H1 (cell line): ENCODE measurements around the gene DPYSL3. TPM values are rescaled to one million over a fixed set of nuclear protein-coding genes. Genes with fewer than 3 reads are reported as not detected.
A peak's percentile ranks its signal among the peaks of the same experiment; 100 is the strongest.

Experiments used
- CTCF ChIA-PET: fragments of 300-600 bp; sonication (Branson Sonifier 250); formaldehyde crosslinking; loops from one replicate; lab custom pipeline; 2021; ENCODE audit not compliant: partially characterized antibody; lab: Charles Lee
- POLR2A ChIA-PET: fragments of 300-600 bp; sonication (Branson Sonifier 250); formaldehyde crosslinking; loops from one replicate; lab custom pipeline; 2021; ENCODE audit warnings: inconsistent platforms; ENCODE audit not compliant: partially characterized antibody; lab: Charles Lee
- DNase-seq, 2 experiments: peaks; one replicate each; pipeline versions ENCODE4 v3.0.0 to v3.0.0-alpha.2; 2010 to 2022; ENCODE audit warnings: low spot score in 2 of 2, low read depth in 1 of 2, mixed read lengths in 1 of 2
- FAIRE-seq: peaks from 2 replicates; lab custom pipeline; 2011; peaks lifted over from hg19 to GRCh38; lab: Jason Lieb, UNC
- H2AFZ ChIP-seq: 2 replicates; pipeline ENCODE4 v1.8.1; 2012; ENCODE audit warnings: low read length, inconsistent platforms
- H2AK5ac ChIP-seq: 2 replicates; pipeline ENCODE4 v1.6.1; 2013; ENCODE audit warnings: low read depth, low read length
- H2BK120ac ChIP-seq: replicated peaks from 2 replicates; pipeline ENCODE3; 2013; ENCODE audit warnings: low read depth, low read length, inconsistent platforms
- H2BK12ac ChIP-seq: 2 replicates; pipeline ENCODE4 v1.6.1; 2013; ENCODE audit warnings: low read depth, low read length
- H2BK15ac ChIP-seq: 2 replicates; pipeline ENCODE4 v1.6.1; 2013; ENCODE audit warnings: low read length
- H2BK20ac ChIP-seq: 2 replicates; pipeline ENCODE4 v1.6.1; 2013; ENCODE audit warnings: low read length
- H2BK5ac ChIP-seq: 2 replicates; pipeline ENCODE4 v1.6.1; 2013; ENCODE audit warnings: low read depth, low read length
- H3K14ac ChIP-seq: 2 replicates; pipeline ENCODE4 v1.6.1; 2013; ENCODE audit warnings: inconsistent platforms; ENCODE audit not compliant: insufficient read length
- H3K18ac ChIP-seq: 2 replicates; pipeline ENCODE4 v1.6.1; 2013; ENCODE audit warnings: low read length; ENCODE audit errors: extremely low read depth
- H3K23ac ChIP-seq: 2 replicates; pipeline ENCODE4 v1.6.1; 2013; ENCODE audit warnings: inconsistent platforms; ENCODE audit not compliant: insufficient read length
- H3K23me2 ChIP-seq: 2 replicates; pipeline ENCODE4 v1.6.1; 2013; ENCODE audit warnings: low read depth, low read length
- H3K27ac ChIP-seq: 2 replicates; pipeline ENCODE4 v1.6.1; 2011; ENCODE audit warnings: low read depth, low read length, inconsistent platforms
- H3K27me3 ChIP-seq, 4 experiments: replicated peaks in 1 of 4; 1 replicate in 1 of 4; 2 replicates in 3 of 4; pipeline versions ENCODE4 v1.6.1 to v1.8.1; 2011 to 2013; ENCODE audit warnings: low read length in 3 of 4, mild to moderate bottlenecking in 3 of 4, inconsistent platforms in 2 of 4, mixed read lengths in 2 of 4, moderate library complexity in 1 of 4; ENCODE audit not compliant: control insufficient read depth in 3 of 4, insufficient read depth in 3 of 4; ENCODE audit errors: extremely low read depth in 1 of 4
- H3K36me3 ChIP-seq, 4 experiments: 2 replicates each; pipeline versions ENCODE4 v1.6.1 to v1.8.1; 2011 to 2013; ENCODE audit warnings: mild to moderate bottlenecking in 4 of 4, low read length in 3 of 4, moderate library complexity in 2 of 4, control low read depth in 1 of 4, inconsistent platforms in 1 of 4; ENCODE audit not compliant: insufficient read depth in 4 of 4, control insufficient read depth in 2 of 4
- H3K4ac ChIP-seq: replicated peaks from 2 replicates; pipeline ENCODE3; 2013; ENCODE audit warnings: low read length, low read depth, mixed read lengths, inconsistent platforms; ENCODE audit not compliant: insufficient read length
- H3K4me1 ChIP-seq, 4 experiments: replicated peaks in 1 of 4; 1 replicate in 1 of 4; 2 replicates in 3 of 4; pipeline versions ENCODE4 v1.6.1 to v1.8.1; 2011 to 2013; ENCODE audit warnings: low read length in 3 of 4, inconsistent platforms in 2 of 4, mixed read lengths in 1 of 4; ENCODE audit not compliant: insufficient read depth in 4 of 4, control insufficient read depth in 3 of 4
- H3K4me2 ChIP-seq, 2 experiments: 2 replicates each; pipeline versions ENCODE4 v1.6.1 to v1.8.1; 2011 to 2013; ENCODE audit warnings: low read depth in 2 of 2, low read length in 2 of 2, control low read depth in 1 of 2, inconsistent platforms in 1 of 2, mild to moderate bottlenecking in 1 of 2; ENCODE audit not compliant: insufficient read depth in 1 of 2
- H3K4me3 ChIP-seq, 4 experiments: fragments of 200-600, 300-600 bp in 1 of 4; sonication (generic), shearing (Covaris generic), sonication (Bioruptor Twin) in 1 of 4; 2 replicates each; pipeline versions ENCODE4 v1.5.1 to v1.8.1; 2011 to 2016; ENCODE audit warnings: low read length in 4 of 4, low read depth in 3 of 4, control low read depth in 2 of 4, inconsistent platforms in 2 of 4, mild to moderate bottlenecking in 2 of 4, mixed read lengths in 1 of 4, moderate library complexity in 1 of 4; ENCODE audit not compliant: insufficient read depth in 2 of 4; ENCODE audit errors: extremely low read depth in 1 of 4
- H3K56ac ChIP-seq: replicated peaks from 2 replicates; pipeline ENCODE3; 2013; ENCODE audit warnings: low read depth, mild to moderate bottlenecking, mixed read lengths, low read length, inconsistent platforms; ENCODE audit not compliant: insufficient read length
- H3K79me1 ChIP-seq: 2 replicates; pipeline ENCODE4 v1.6.1; 2013; ENCODE audit warnings: low read depth, low read length, control low read depth
- H3K79me2 ChIP-seq, 2 experiments: 2 replicates each; pipeline versions ENCODE4 v1.6.1 to v1.8.1; 2012 to 2013; ENCODE audit warnings: low read length in 2 of 2, mild to moderate bottlenecking in 2 of 2, inconsistent platforms in 1 of 2; ENCODE audit not compliant: insufficient read depth in 2 of 2, control insufficient read depth in 1 of 2
- H3K9ac ChIP-seq, 4 experiments: replicated peaks in 1 of 4; 1 replicate in 1 of 4; 2 replicates in 3 of 4; pipeline versions ENCODE4 v1.6.1 to v1.8.1; 2011 to 2013; ENCODE audit warnings: low read depth in 3 of 4, low read length in 3 of 4, control low read depth in 2 of 4, mild to moderate bottlenecking in 2 of 4, moderate library complexity in 2 of 4, inconsistent platforms in 1 of 4; ENCODE audit errors: extremely low read depth in 1 of 4
- H3K9me3 ChIP-seq, 2 experiments: 2 replicates each; pipeline versions ENCODE4 v1.6.1 to v1.8.1; 2012 to 2013; ENCODE audit warnings: mild to moderate bottlenecking in 2 of 2, moderate library complexity in 2 of 2, control low read depth in 1 of 2, inconsistent platforms in 1 of 2, low read depth in 1 of 2, low read length in 1 of 2, mixed read lengths in 1 of 2; ENCODE audit not compliant: insufficient read depth in 2 of 2
- H4K20me1 ChIP-seq, 2 experiments: replicated peaks in 1 of 2; 2 replicates each; pipeline versions ENCODE3 to v1.8.1; 2011 to 2013; ENCODE audit warnings: inconsistent platforms in 2 of 2, low read length in 2 of 2, mild to moderate bottlenecking in 1 of 2; ENCODE audit not compliant: insufficient read depth in 2 of 2, control insufficient read depth in 1 of 2
- H4K5ac ChIP-seq: 2 replicates; pipeline ENCODE4 v1.6.1; 2013; ENCODE audit warnings: low read length, low read depth, mixed read lengths, inconsistent platforms; ENCODE audit not compliant: insufficient read length
- H4K8ac ChIP-seq: 2 replicates; pipeline ENCODE4 v1.8.0; 2013; ENCODE audit warnings: mild to moderate bottlenecking, moderate library complexity, low read length, inconsistent platforms; ENCODE audit not compliant: insufficient read depth; ENCODE audit errors: extremely low read depth
- H4K91ac ChIP-seq: replicated peaks from 2 replicates; pipeline ENCODE3; 2013; ENCODE audit warnings: low read length, mixed read lengths, inconsistent platforms; ENCODE audit not compliant: insufficient read length
- CBX8 ChIP-seq: fragments of 300-800, 300-1000 bp; sonication (generic); IDR thresholded peaks from 2 replicates; pipeline ENCODE4 v1.7.1; 2016; ENCODE audit warnings: low read depth, low read length, borderline replicate concordance
- CEBPB ChIP-seq: IDR thresholded peaks from 2 replicates; pipeline ENCODE4 v1.6.1; 2012; ENCODE audit warnings: low read depth, low read length
- HDAC6 ChIP-seq: IDR thresholded peaks from one replicate; pipeline ENCODE4 v1.7.1; 2012; ENCODE audit warnings: low read depth, mild to moderate bottlenecking, inconsistent platforms, low read length, moderate library complexity
- SAP30 ChIP-seq: fragments of 300-600 bp; sonication (generic); IDR thresholded peaks from 2 replicates; pipeline ENCODE4 v1.7.1; 2012; ENCODE audit warnings: low read length, moderate library complexity, mild to moderate bottlenecking, inconsistent platforms; ENCODE audit not compliant: insufficient read depth, insufficient replicate concordance
- TAF1 ChIP-seq: IDR thresholded peaks from 2 replicates; pipeline ENCODE4 v1.6.1; 2011; ENCODE audit warnings: mild to moderate bottlenecking, low read depth, low read length
- YY1 ChIP-seq: IDR thresholded peaks from 2 replicates; pipeline ENCODE4 v1.6.1; 2011; ENCODE audit warnings: low read depth, mild to moderate bottlenecking, low read length
- WGBS, 2 experiments: shearing (Covaris generic) in 1 of 2; methylation state at CpG; one replicate each; pipeline versions ENCODE4 v1.1.6 to v1.1.7; 2013 to 2015; ENCODE audit warnings: low lambda C conversion rate in 2 of 2, mixed read lengths in 2 of 2, inconsistent platforms in 1 of 2, low coverage in 1 of 2, missing lambda C conversion rate in 1 of 2; ENCODE audit not compliant: insufficient replicate concordance in 2 of 2, insufficient coverage in 1 of 2, insufficient read length in 1 of 2; ENCODE audit errors: extremely low coverage in 1 of 2, missing lambda C conversion rate in 1 of 2; 5-methylcytosine and 5-hydroxymethylcytosine counted together
- polyA plus RNA-seq, 7 experiments: library from polyadenylated mRNA; depleted of rRNA in 3 of 7; stranded (reverse) in 5 of 7; unstranded in 2 of 7; fragments of >200 nt in 5 of 7; fragments of 200-250 nt in 2 of 7; gene quantifications; 1 replicate in 5 of 7; 2 replicates in 1 of 7; 4 replicates in 1 of 7; pipeline versions ENCODE4 v1.2.1 to v1.2.3, GENCODE V29; 2011 to 2013; ENCODE audit warnings: missing spikeins in 2 of 7, mixed read lengths in 2 of 7
- total RNA-seq: library from RNA; stranded (reverse); fragmentation: NEBNext Ultra II Directional; extraction: Animal tissue kit (Norgen Biotek cat#: 25700); gene quantifications from 2 replicates; pipeline ENCODE4 v1.2.1, GENCODE V29; 2021

DPYSL3 gene
- total and polyA plus RNA-seq, 2 of the 8 experiments (the other 6 are each of a cell fraction or from before 2014, with no cell fraction given) = 268 to 387 TPM

- H4K8ac ChIP-seq = no peak overlapping the region
- no peak overlapping the region for H3K27ac ChIP-seq
- H3K36me3 ChIP-seq = peaks cover 0 to 7% (median 3%) of the 10 kb centered on the region in 4 experiments; a peak in 3 of 8 replicates
- no peaks in the 10 kb centered on the region for H4K20me1 ChIP-seq
- peaks cover 5 to 23% (median 14%) of the 10 kb centered on the region in 4 experiments; a peak in 6 of 7 replicates for H3K4me1 ChIP-seq
- no peak overlapping the region for H4K5ac ChIP-seq
- peaks cover 6% of the 10 kb centered on the region; the same call in 1 of the 2 replicates for H3K23me2 ChIP-seq
- no peak overlapping the region for H2BK12ac ChIP-seq
- no peak overlapping the region for H3K4me2 ChIP-seq
- H2BK15ac ChIP-seq = peak overlapping the region; percentile 88; the same call in 1 of the 2 replicates
- H2BK120ac ChIP-seq = peak overlapping the region; percentile 14
- DNase-seq (no peak), FAIRE-seq (no peak)
- no peak overlapping the region for H3K4me3 ChIP-seq
- no peak overlapping the region for H3K23ac ChIP-seq
- H2BK5ac ChIP-seq = no peak overlapping the region
- no peak overlapping the region for H2AK5ac ChIP-seq
- no peak overlapping the region for H3K56ac ChIP-seq
- no peaks in the 10 kb centered on the region for H3K79me1 ChIP-seq
- TF ChIP-seq SAP30 (no peak), CEBPB (peak; percentile 89), TAF1 (no peak), HDAC6 (no peak), CBX8 (no peak), YY1 (no peak)
- H3K79me2 ChIP-seq = peaks cover 8 to 31% of the 10 kb centered on the region in 2 experiments; a peak in 3 of 4 replicates
- ChIA-PET POLR2A (interaction anchor here (0.9 to 6.6 kb wide), 5 partner anchors 16 to 165 kb away, joined by 4 to 47 read pairs (median 5); no protein-coding TSS in a partner anchor), CTCF (interaction anchor here (0.5 to 7.7 kb wide), 29 partner anchors 10 to 385 kb away, joined by 3 to 83 read pairs (median 8); no protein-coding TSS in a partner anchor)
- H3K18ac ChIP-seq = peak overlapping the region; percentile 33; the same call in 1 of the 2 replicates
- peak overlapping the region; percentile 40; the same call in 1 of the 2 replicates for H2BK20ac ChIP-seq
- no peak overlapping the region for H4K91ac ChIP-seq
- no peak overlapping the region for H2AFZ ChIP-seq
- H3K9me3 ChIP-seq = no peaks in the 10 kb centered on the region
- no peaks in the 10 kb centered on the region for H3K27me3 ChIP-seq
- 81% methylated on average over 8 of the region's 8 CpGs; no CpG with 5 or more reads in 1 of the 2 experiments for WGBS, 2 experiments
- no peak overlapping the region for H3K14ac ChIP-seq
- no peak overlapping the region; a peak in 1 of 7 replicates for H3K9ac ChIP-seq
- H3K4ac ChIP-seq = no peak overlapping the region
Measured at GRCh38 chr5:147557876-147558745, 48.2 kb upstream of the DPYSL3 start.
